ENCODE measurements around the gene KRT72. TPM values are rescaled to one million over a fixed set of nuclear protein-coding genes. Genes with fewer than 3 reads are reported as not detected.
A peak's percentile ranks its signal among the peaks of the same experiment; 100 is the strongest.

The KRT72 gene
- total RNA-seq, 5 donors from 2014 or later (not counting 1 experiment from before 2014, with no cell fraction given), result 10.1 to 52.7 (median 28.7) TPM

GRCh38 chr12:52582971-52583456 is 18.2 kb downstream of the KRT72 start:
- H3K36me3 Mint-ChIP-seq, result no peaks in the 10 kb centered on the region
- peak; percentile 29 to 82 (median 64) for DNase-seq
- Histone ChIP-seq H3K4me3 (ENCODE audit: control insufficient read depth in 1 of 2, extremely low read depth in 1 of 2, low read length in 1 of 2) (no peak overlapping the region), H3K4me1 (ENCODE audit: control insufficient read depth in 1 of 2, extremely low read depth in 1 of 2, insufficient read depth in 2 of 2, low read length in 2 of 2) (peaks cover 32 to 50% of the 10 kb centered on the region in 2 experiments), H3K27me3 (replicated peaks in 1 of 2; ENCODE audit: control insufficient read depth in 2 of 2, extremely low read depth in 1 of 2, insufficient read depth in 2 of 2, low read length in 1 of 2) (peaks cover 0 to 9% of the 10 kb centered on the region in 2 experiments), H3K27ac (ENCODE audit: low read length) (no peak overlapping the region), H3K36me3 (ENCODE audit: control insufficient read depth in 2 of 2, extremely low read depth in 1 of 2, insufficient read depth in 1 of 2, low read length in 1 of 2) (no peaks in the 10 kb centered on the region), H3K9me3 (no peaks in the 10 kb centered on the region)
- ChIA-PET POLR2A (no interaction called here), CTCF (interaction anchor here (0.8 to 4.8 kb wide), 12 partner anchors 8 to 311 kb away, joined by 3 to 45 read pairs (median 5); no protein-coding TSS in a partner anchor)
- 3% methylated on average over 5 of the region's 7 CpGs for WGBS (ENCODE audit: insufficient coverage)
- peaks cover 61 to 67% (median 66%) of the 10 kb centered on the region in 3 donors for H3K4me1 Mint-ChIP-seq
- peak overlapping the region; percentile 62 to 74 for H3K27ac Mint-ChIP-seq
- no peak overlapping the region for H3K4me3 Mint-ChIP-seq
- no peaks in the 10 kb centered on the region for H3K9me3 Mint-ChIP-seq
- ATAC-seq (replicated peaks in 1 of 4), result peak; percentile 16 to 56 (median 46)
- H3K27me3 Mint-ChIP-seq, result peaks cover 0 to 3% of the 10 kb centered on the region in 2 donors

DNA sequence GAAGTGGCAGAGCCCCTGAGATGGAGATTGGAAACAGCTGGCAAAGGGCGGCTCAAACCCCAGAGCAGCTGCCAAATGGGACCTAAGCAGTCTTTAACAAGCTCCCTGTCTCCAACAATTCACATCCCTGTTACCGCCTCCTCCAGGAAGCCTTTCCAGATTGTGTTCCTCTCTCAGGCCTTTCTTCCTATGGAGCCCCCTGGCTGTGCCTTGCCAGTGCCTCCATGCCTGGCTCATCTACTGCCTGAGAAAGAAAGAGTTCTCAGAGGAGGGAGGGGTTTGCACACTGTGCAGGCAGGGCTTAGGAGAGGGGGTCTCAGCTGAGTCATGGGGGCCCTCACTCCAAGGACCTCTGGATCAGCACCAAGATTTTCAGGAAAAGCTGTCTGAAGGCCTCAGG is 18.8 kb downstream of the KRT72 start:
- DNase-seq, result peak in 1 of 35 experiments; percentile 11
- Mint-ChIP-seq H3K4me3 (no peak overlapping the region), H3K4me1 (peaks cover 57 to 63% (median 62%) of the 10 kb centered on the region in 3 donors), H3K27ac (no peak overlapping the region), H3K9me3 (no peaks in the 10 kb centered on the region), H3K27me3 (peaks cover 0 to 3% of the 10 kb centered on the region in 2 donors), H3K36me3 (no peaks in the 10 kb centered on the region)
- Histone ChIP-seq H3K4me1 (ENCODE audit: control insufficient read depth in 1 of 2, extremely low read depth in 1 of 2, insufficient read depth in 2 of 2, low read length in 2 of 2) (peaks cover 32 to 50% of the 10 kb centered on the region in 2 experiments), H3K36me3 (ENCODE audit: control insufficient read depth in 2 of 2, extremely low read depth in 1 of 2, insufficient read depth in 1 of 2, low read length in 1 of 2) (no peaks in the 10 kb centered on the region), H3K4me3 (ENCODE audit: control insufficient read depth in 1 of 2, extremely low read depth in 1 of 2, low read length in 1 of 2) (no peak overlapping the region), H3K9me3 (no peaks in the 10 kb centered on the region), H3K27me3 (replicated peaks in 1 of 2; ENCODE audit: control insufficient read depth in 2 of 2, extremely low read depth in 1 of 2, insufficient read depth in 2 of 2, low read length in 1 of 2) (peaks cover 0 to 9% of the 10 kb centered on the region in 2 experiments), H3K27ac (ENCODE audit: low read length) (no peak overlapping the region)
- WGBS (ENCODE audit: insufficient coverage), result no CpG with 5 or more reads among the region's 2 CpGs
- ChIA-PET CTCF (interaction anchor here (1.0 to 4.8 kb wide), 8 partner anchors 8 to 303 kb away, joined by 3 to 45 read pairs (median 14); no protein-coding TSS in a partner anchor), POLR2A (no interaction called here)
- no peak for ATAC-seq (replicated peaks in 1 of 4)

DNA sequence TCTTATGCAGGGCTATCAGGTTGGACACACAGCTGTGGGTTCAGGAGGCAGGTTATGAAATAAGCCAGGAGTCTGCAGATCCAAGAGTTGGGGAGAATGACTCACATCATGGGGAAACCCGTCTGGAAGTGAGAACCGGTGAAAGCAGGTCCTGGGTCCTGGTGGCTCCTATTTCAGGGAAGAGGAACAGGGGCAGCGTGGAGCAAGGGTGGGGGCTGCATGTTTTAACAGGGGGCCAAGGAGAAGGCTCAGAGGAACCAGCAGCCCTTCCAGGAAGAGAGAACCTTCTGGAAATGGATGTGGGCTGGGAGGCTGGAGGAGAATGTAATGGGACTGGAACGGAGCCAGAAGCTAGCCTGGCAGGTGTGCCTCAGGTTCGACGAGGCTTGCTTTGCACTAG is 19.8 kb downstream of the KRT72 start:
- Mint-ChIP-seq H3K36me3 (no peaks in the 10 kb centered on the region), H3K4me3 (no peak overlapping the region), H3K27me3 (peaks cover 0 to 3% of the 10 kb centered on the region in 2 donors), H3K27ac (no peak overlapping the region), H3K4me1 (peaks cover 47 to 53% (median 52%) of the 10 kb centered on the region in 3 donors), H3K9me3 (no peaks in the 10 kb centered on the region)
- H3K27me3 ChIP-seq (replicated peaks in 1 of 2; ENCODE audit: control insufficient read depth in 2 of 2, extremely low read depth in 1 of 2, insufficient read depth in 2 of 2, low read length in 1 of 2), result peaks cover 0 to 9% of the 10 kb centered on the region in 2 experiments
- DNase-seq (no peak), ATAC-seq (replicated peaks in 1 of 4) (no peak)
- WGBS (ENCODE audit: insufficient coverage), result 77% methylated on average over 3 of the region's 6 CpGs
- no peak overlapping the region for H3K4me3 ChIP-seq (ENCODE audit: control insufficient read depth in 1 of 2, extremely low read depth in 1 of 2, low read length in 1 of 2)
- H3K27ac ChIP-seq (ENCODE audit: low read length), result no peak overlapping the region
- H3K9me3 ChIP-seq, result no peaks in the 10 kb centered on the region
- POLR2A ChIA-PET, result interaction anchor here in 1 of 2 donors (1.0 kb wide), 1 partner anchor 292 kb away, joined by 3 read pairs; no protein-coding TSS in a partner anchor
- no peaks in the 10 kb centered on the region for H3K36me3 ChIP-seq (ENCODE audit: control insufficient read depth in 2 of 2, extremely low read depth in 1 of 2, insufficient read depth in 1 of 2, low read length in 1 of 2)
- H3K4me1 ChIP-seq (ENCODE audit: control insufficient read depth in 1 of 2, extremely low read depth in 1 of 2, insufficient read depth in 2 of 2, low read length in 2 of 2), result peaks cover 27 to 42% of the 10 kb centered on the region in 2 experiments
- CTCF ChIA-PET, result interaction anchor here (0.7 to 4.8 kb wide), 8 partner anchors 286 to 303 kb away, joined by 3 to 45 read pairs (median 6); no protein-coding TSS in a partner anchor

GRCh38 chr12:52581066-52581465 is 20.2 kb downstream of the KRT72 start:
- peaks cover 43 to 49% (median 48%) of the 10 kb centered on the region in 3 donors for H3K4me1 Mint-ChIP-seq
- H3K36me3 Mint-ChIP-seq, result no peaks in the 10 kb centered on the region
- H3K27ac ChIP-seq (ENCODE audit: low read length), result no peak overlapping the region
- no peaks in the 10 kb centered on the region for H3K9me3 Mint-ChIP-seq
- H3K9me3 ChIP-seq, result no peaks in the 10 kb centered on the region
- H3K36me3 ChIP-seq (ENCODE audit: control insufficient read depth in 2 of 2, extremely low read depth in 1 of 2, insufficient read depth in 1 of 2, low read length in 1 of 2), result no peaks in the 10 kb centered on the region
- ChIA-PET CTCF (interaction anchor here (0.7 to 4.8 kb wide), 8 partner anchors 287 to 303 kb away, joined by 3 to 45 read pairs (median 6); no protein-coding TSS in a partner anchor), POLR2A (interaction anchor here in 1 of 2 donors (1.0 kb wide), 1 partner anchor 293 kb away, joined by 3 read pairs; no protein-coding TSS in a partner anchor)
- DNase-seq (peak in 1 of 35 experiments; percentile 22), ATAC-seq (replicated peaks in 1 of 4) (no peak)
- H3K4me3 ChIP-seq (ENCODE audit: control insufficient read depth in 1 of 2, extremely low read depth in 1 of 2, low read length in 1 of 2), result no peak overlapping the region
- H3K27me3 ChIP-seq (replicated peaks in 1 of 2; ENCODE audit: control insufficient read depth in 2 of 2, extremely low read depth in 1 of 2, insufficient read depth in 2 of 2, low read length in 1 of 2), result peaks cover 0 to 9% of the 10 kb centered on the region in 2 experiments
- 71% methylated on average over 1 of the region's 7 CpGs for WGBS (ENCODE audit: insufficient coverage)
- H3K4me1 ChIP-seq (ENCODE audit: control insufficient read depth in 1 of 2, extremely low read depth in 1 of 2, insufficient read depth in 2 of 2, low read length in 2 of 2), result peaks cover 23 to 38% of the 10 kb centered on the region in 2 experiments
- H3K27ac Mint-ChIP-seq, result peak overlapping the region in 1 of 2 donors; percentile 36
- peaks cover 0 to 3% of the 10 kb centered on the region in 2 donors for H3K27me3 Mint-ChIP-seq
- H3K4me3 Mint-ChIP-seq, result no peak overlapping the region

DNA sequence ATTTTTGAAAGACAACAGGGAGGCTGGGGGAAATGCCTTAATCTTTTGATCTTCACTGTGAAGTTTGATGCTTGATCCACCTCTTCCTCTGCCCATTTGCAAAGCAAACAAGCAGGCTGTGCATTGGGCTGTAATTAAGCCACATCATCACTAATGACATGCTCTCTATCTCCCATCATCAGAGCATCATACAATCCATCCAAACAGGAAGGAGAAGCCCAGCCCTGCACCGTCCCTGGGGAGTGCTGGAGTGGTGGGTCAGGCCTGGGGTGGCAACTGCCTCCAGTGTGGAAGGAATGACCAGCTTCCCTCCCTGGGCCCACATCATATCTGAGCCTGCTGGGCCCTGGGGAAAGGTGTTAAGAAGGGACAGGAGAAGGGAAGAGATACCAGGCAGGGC is 20.8 kb downstream of the KRT72 start:
- peaks cover 19 to 32% of the 10 kb centered on the region in 2 experiments for H3K4me1 ChIP-seq (ENCODE audit: control insufficient read depth in 1 of 2, extremely low read depth in 1 of 2, insufficient read depth in 2 of 2, low read length in 2 of 2)
- Mint-ChIP-seq H3K4me3 (no peak overlapping the region), H3K9me3 (no peaks in the 10 kb centered on the region), H3K4me1 (peaks cover 37 to 45% (median 45%) of the 10 kb centered on the region in 3 donors), H3K27me3 (peaks cover 0 to 3% of the 10 kb centered on the region in 2 donors), H3K27ac (peak overlapping the region; percentile 23 to 36), H3K36me3 (no peaks in the 10 kb centered on the region)
- no peaks in the 10 kb centered on the region for H3K9me3 ChIP-seq
- H3K27ac ChIP-seq (ENCODE audit: low read length), result no peak overlapping the region
- DNase-seq, result peak in 1 of 35 experiments; percentile 1
- no peaks in the 10 kb centered on the region for H3K36me3 ChIP-seq (ENCODE audit: control insufficient read depth in 2 of 2, extremely low read depth in 1 of 2, insufficient read depth in 1 of 2, low read length in 1 of 2)
- H3K27me3 ChIP-seq (replicated peaks in 1 of 2; ENCODE audit: control insufficient read depth in 2 of 2, extremely low read depth in 1 of 2, insufficient read depth in 2 of 2, low read length in 1 of 2), result peaks cover 0 to 9% of the 10 kb centered on the region in 2 experiments
- CTCF ChIA-PET, result interaction anchor here (0.6 to 4.8 kb wide), 6 partner anchors 20 to 299 kb away, joined by 3 to 45 read pairs (median 7); no protein-coding TSS in a partner anchor
- POLR2A ChIA-PET, result interaction anchor here in 1 of 2 donors (1.0 kb wide), 1 partner anchor 297 kb away, joined by 19 read pairs; no protein-coding TSS in a partner anchor
- no peak overlapping the region for H3K4me3 ChIP-seq (ENCODE audit: control insufficient read depth in 1 of 2, extremely low read depth in 1 of 2, low read length in 1 of 2)
- no peak for ATAC-seq (replicated peaks in 1 of 4)
- no CpG with 5 or more reads among the region's 1 CpG for WGBS (ENCODE audit: insufficient coverage)
